Measurements from ENCODE around the gene LRRD1. TPM values are rescaled to one million over a fixed set of nuclear protein-coding genes. Genes with fewer than 3 reads are reported as not detected.
"Not testable (repeated sequence)": the region's sequence is repeated elsewhere in the genome, so short reads cannot be mapped to it uniquely, and the experiment has no call there.

The LRRD1 gene
- polyA plus RNA-seq, 1 of the 3 experiments (the other 2 are of a cell fraction): not detected

DNA sequence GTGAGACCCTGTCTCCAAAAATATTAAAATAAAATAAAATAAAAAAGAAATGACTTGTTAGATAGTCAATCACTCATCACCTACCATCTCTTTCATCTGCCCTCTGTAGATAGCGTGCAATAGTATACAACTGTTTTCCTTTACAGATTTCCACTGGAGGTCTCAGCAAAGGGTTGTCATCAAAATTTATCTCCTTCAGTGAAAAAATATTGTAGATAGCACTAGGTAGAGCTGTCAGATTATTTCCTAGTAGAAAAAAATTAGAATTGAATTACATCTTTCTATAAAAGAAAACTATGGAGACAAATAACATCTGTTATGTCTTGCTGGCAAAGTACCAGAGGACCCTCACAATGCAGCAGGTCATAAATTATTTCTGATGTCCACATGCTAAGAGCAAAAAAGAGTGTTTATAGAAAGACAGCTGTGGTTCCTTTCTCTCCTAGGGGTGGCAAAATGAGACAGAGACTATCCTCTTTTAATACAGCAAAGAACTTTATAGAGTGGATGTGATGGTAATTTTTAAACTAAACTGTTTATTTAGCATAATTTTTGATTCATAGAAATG is 28.4 kb downstream of the LRRD1 start:
- Histone ChIP-seq H3K4me2 (no peak overlapping the region), H2AFZ (ENCODE audit: low read depth) (no peak overlapping the region), H3K9ac (no peak overlapping the region), H3K79me2 (ENCODE audit: insufficient read depth) (no peaks in the 10 kb centered on the region), H3K27me3 (ENCODE audit: insufficient read depth) (no peaks in the 10 kb centered on the region), H3K27ac (ENCODE audit: low read depth in 2 of 2, low read length in 1 of 2) (no peak overlapping the region), H3K4me1 (ENCODE audit: control insufficient read depth in 1 of 2, insufficient read depth in 2 of 2, low read depth in 1 of 2, low read length in 1 of 2) (no peaks in the 10 kb centered on the region), H3F3A (replicated peaks; ENCODE audit: insufficient read depth) (no peaks in the 10 kb centered on the region), H3K9me3 (no peaks in the 10 kb centered on the region), H4K20me1 (ENCODE audit: insufficient read depth) (no peaks in the 10 kb centered on the region), H3K4me3 (ENCODE audit: low read depth in 2 of 2, low read length in 1 of 2) (no peak overlapping the region), H3K36me3 (replicated peaks in 1 of 2; ENCODE audit: control insufficient read depth in 1 of 2, insufficient read depth in 2 of 2, low read length in 1 of 2) (no peaks in the 10 kb centered on the region), H3K9me2 (no peaks in the 10 kb centered on the region)
- no peak for TF ChIP-seq NFIC (IDR thresholded peaks at IDR 0.05; ENCODE audit: borderline replicate concordance)
- TF ChIP-seq GABPA (IDR thresholded peaks at IDR 0.05; ENCODE audit: low read depth): no peak
- TF ChIP-seq, protein P1, sequence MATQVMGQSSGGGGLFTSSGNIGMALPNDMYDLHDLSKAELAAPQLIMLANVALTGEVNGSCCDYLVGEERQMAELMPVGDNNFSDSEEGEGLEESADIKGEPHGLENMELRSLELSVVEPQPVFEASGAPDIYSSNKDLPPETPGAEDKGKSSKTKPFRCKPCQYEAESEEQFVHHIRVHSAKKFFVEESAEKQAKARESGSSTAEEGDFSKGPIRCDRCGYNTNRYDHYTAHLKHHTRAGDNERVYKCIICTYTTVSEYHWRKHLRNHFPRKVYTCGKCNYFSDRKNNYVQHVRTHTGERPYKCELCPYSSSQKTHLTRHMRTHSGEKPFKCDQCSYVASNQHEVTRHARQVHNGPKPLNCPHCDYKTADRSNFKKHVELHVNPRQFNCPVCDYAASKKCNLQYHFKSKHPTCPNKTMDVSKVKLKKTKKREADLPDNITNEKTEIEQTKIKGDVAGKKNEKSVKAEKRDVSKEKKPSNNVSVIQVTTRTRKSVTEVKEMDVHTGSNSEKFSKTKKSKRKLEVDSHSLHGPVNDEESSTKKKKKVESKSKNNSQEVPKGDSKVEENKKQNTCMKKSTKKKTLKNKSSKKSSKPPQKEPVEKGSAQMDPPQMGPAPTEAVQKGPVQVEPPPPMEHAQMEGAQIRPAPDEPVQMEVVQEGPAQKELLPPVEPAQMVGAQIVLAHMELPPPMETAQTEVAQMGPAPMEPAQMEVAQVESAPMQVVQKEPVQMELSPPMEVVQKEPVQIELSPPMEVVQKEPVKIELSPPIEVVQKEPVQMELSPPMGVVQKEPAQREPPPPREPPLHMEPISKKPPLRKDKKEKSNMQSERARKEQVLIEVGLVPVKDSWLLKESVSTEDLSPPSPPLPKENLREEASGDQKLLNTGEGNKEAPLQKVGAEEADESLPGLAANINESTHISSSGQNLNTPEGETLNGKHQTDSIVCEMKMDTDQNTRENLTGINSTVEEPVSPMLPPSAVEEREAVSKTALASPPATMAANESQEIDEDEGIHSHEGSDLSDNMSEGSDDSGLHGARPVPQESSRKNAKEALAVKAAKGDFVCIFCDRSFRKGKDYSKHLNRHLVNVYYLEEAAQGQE (IDR thresholded peaks at IDR 0.05; ENCODE audit: low read depth, low read length): no peak
- TF ChIP-seq RXRA (IDR thresholded peaks at IDR 0.05; ENCODE audit: borderline replicate concordance, low read depth): no peak
- TF ChIP-seq YY1 (IDR thresholded peaks at IDR 0.05; ENCODE audit: low read depth): no peak
- TF ChIP-seq FOXM1 (IDR thresholded peaks at IDR 0.05; ENCODE audit: low read depth): no peak
- TF ChIP-seq CHD2 (IDR thresholded peaks at IDR 0.05; ENCODE audit: low read length, partially characterized antibody): no peak
- no peak for DNase-seq
- ChIA-PET CTCF (interaction anchor here (0.8 kb wide), 1 partner anchor 16 kb away, joined by 3 read pairs; the partner anchor contains the start of gene CYP51A1), POLR2A (no interaction called here)
- WGBS (ENCODE audit: low lambda C conversion rate): 91% methylated on average over 1 of the region's 1 CpG

DNA sequence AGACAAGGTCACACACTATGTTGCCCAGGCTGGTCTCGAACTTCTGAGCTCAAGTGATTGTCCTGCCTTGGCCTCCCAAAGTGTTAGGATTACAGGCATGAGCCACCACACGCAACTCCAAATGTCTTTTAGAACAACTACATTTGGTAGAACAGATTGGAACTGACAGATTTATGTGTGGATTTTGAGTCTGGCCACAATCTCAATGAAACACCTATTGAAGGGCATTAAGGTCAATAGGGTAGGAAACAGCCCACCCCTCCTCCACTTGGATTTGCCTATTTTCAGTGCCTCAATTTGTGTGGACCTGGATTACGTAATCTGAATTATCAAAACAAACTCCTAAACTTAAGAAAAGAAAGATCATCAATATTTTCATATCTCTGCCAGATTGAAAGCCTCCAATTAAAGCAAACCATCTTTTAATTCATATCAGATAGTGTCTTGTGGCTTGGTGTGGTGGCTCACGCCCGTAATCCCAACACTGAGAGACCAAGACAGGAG is 29.2 kb downstream of the LRRD1 start:
- H3K36me3 ChIP-seq (replicated peaks in 1 of 2; ENCODE audit: control insufficient read depth in 1 of 2, insufficient read depth in 2 of 2, low read length in 1 of 2): no peaks in the 10 kb centered on the region
- H3K9ac ChIP-seq: no peak overlapping the region
- H4K20me1 ChIP-seq (ENCODE audit: insufficient read depth): no peaks in the 10 kb centered on the region
- no peaks in the 10 kb centered on the region for H3F3A ChIP-seq (replicated peaks; ENCODE audit: insufficient read depth)
- H2AFZ ChIP-seq (ENCODE audit: low read depth): no peak overlapping the region
- 89% methylated on average over 5 of the region's 5 CpGs for WGBS (ENCODE audit: low lambda C conversion rate)
- no peak overlapping the region for H3K27ac ChIP-seq (ENCODE audit: low read depth in 2 of 2, low read length in 1 of 2)
- H3K4me1 ChIP-seq (ENCODE audit: control insufficient read depth in 1 of 2, insufficient read depth in 2 of 2, low read depth in 1 of 2, low read length in 1 of 2): no peaks in the 10 kb centered on the region
- no peak overlapping the region for H3K4me2 ChIP-seq
- no peaks in the 10 kb centered on the region for H3K9me2 ChIP-seq
- H3K9me3 ChIP-seq: no peaks in the 10 kb centered on the region
- TF ChIP-seq EZH2phosphoT487 (IDR thresholded peaks at IDR 0.05; ENCODE audit: borderline replicate concordance, low read depth) (no peak), TAF1 (IDR thresholded peaks at IDR 0.05; ENCODE audit: borderline replicate concordance, low read depth, low read length) (no peak), MEF2A (IDR thresholded peaks at IDR 0.05; ENCODE audit: borderline replicate concordance, low read depth) (no peak), FOXJ3 (CRISPR knock-in tag; IDR thresholded peaks at IDR 0.05) (no peak), TEAD4 (IDR thresholded peaks at IDR 0.05; ENCODE audit: borderline replicate concordance, insufficient read depth) (no peak), RFX5 (IDR thresholded peaks at IDR 0.05; ENCODE audit: low read length) (no peak), POLR2AphosphoS5 (IDR thresholded peaks at IDR 0.05; ENCODE audit: low read depth, low read length) (no peak), FOSL2 (IDR thresholded peaks at IDR 0.05; ENCODE audit: borderline replicate concordance, low read depth) (no peak), SIN3A (IDR thresholded peaks at IDR 0.05; ENCODE audit: borderline replicate concordance, low read depth, low read length) (no peak)
- TF ChIP-seq, protein P2, sequence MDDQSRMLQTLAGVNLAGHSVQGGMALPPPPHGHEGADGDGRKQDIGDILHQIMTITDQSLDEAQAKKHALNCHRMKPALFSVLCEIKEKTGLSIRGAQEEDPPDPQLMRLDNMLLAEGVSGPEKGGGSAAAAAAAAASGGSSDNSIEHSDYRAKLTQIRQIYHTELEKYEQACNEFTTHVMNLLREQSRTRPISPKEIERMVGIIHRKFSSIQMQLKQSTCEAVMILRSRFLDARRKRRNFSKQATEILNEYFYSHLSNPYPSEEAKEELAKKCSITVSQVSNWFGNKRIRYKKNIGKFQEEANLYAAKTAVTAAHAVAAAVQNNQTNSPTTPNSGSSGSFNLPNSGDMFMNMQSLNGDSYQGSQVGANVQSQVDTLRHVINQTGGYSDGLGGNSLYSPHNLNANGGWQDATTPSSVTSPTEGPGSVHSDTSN (IDR thresholded peaks at IDR 0.05): no peak
- DNase-seq: no peak
- CTCF ChIA-PET: interaction anchor here (0.7 to 0.8 kb wide), 2 partner anchors 13 to 18 kb away, joined by 3 read pairs; no protein-coding TSS in a partner anchor
- POLR2A ChIA-PET: no interaction called here
- no peaks in the 10 kb centered on the region for H3K79me2 ChIP-seq (ENCODE audit: insufficient read depth)
- H3K27me3 ChIP-seq (ENCODE audit: insufficient read depth): no peaks in the 10 kb centered on the region
- no peak overlapping the region for H3K4me3 ChIP-seq (ENCODE audit: low read depth in 2 of 2, low read length in 1 of 2)

DNA sequence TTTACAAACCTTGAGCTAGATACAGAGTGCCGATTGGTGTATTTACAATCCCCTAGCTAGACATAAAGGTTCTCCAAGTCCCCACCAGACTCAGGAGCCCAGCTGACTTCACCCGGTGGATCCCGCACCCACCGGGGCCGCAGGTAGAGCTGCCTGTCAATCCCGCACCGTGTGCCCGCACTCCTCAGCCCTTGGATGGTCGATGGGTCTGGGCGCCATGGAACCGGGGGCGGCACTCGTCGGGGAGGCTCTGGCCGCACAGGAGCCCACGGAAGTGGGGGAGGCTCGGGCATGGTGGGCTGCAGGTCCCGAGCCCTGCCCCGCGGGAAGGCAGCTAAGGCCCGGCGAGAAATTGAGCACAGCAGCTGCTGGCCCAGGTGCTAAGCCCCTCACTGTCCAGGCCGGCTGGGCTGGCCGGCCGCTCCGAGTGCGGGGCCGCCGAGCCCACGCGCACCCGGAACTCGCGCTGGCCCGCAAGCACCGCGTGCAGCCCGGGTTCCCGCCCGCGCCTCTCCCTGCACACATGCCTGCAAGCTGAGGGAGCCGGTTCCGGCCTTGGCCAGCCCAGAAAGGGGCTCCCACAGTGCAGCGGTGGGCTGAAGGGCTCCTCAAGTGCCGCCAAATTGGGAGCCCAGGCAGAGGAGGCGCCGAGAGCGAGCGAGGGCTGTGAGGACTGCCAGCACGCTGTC is 35.6 kb downstream of the LRRD1 start:
- H3K9ac ChIP-seq; POLR2A ChIA-PET; H3K79me2 ChIP-seq (ENCODE audit: insufficient read depth); H4K20me1 ChIP-seq (ENCODE audit: insufficient read depth); H2AFZ ChIP-seq (ENCODE audit: low read depth); H3K4me2 ChIP-seq; H3K27ac ChIP-seq (ENCODE audit: low read depth in 2 of 2, low read length in 1 of 2); H3K9me2 ChIP-seq; H3F3A ChIP-seq (replicated peaks; ENCODE audit: insufficient read depth); H3K4me1 ChIP-seq (ENCODE audit: control insufficient read depth in 1 of 2, insufficient read depth in 2 of 2, low read depth in 1 of 2, low read length in 1 of 2); H3K36me3 ChIP-seq (replicated peaks in 1 of 2; ENCODE audit: control insufficient read depth in 1 of 2, insufficient read depth in 2 of 2, low read length in 1 of 2); H3K9me3 ChIP-seq; DNase-seq; H3K27me3 ChIP-seq (ENCODE audit: insufficient read depth); CTCF ChIA-PET; H3K4me3 ChIP-seq (ENCODE audit: low read depth in 2 of 2, low read length in 1 of 2): not testable (repeated sequence)
- 94% methylated on average over 25 of the region's 50 CpGs for WGBS (ENCODE audit: low lambda C conversion rate)

All from SK-N-SH (cell line).